HG03025 (cell line): ENCODE results near the gene ALKBH5.

Experiments
- ATAC-seq: cut with Tn5 transposase; IDR thresholded peaks from one replicate; pipeline ENCODE4 v1.9.1; 2021; ENCODE audit warnings: mild to moderate bottlenecking, moderate library complexity; ENCODE audit not compliant: unreplicated experiment, low FRiP score

The ALKBH5 gene

DNA sequence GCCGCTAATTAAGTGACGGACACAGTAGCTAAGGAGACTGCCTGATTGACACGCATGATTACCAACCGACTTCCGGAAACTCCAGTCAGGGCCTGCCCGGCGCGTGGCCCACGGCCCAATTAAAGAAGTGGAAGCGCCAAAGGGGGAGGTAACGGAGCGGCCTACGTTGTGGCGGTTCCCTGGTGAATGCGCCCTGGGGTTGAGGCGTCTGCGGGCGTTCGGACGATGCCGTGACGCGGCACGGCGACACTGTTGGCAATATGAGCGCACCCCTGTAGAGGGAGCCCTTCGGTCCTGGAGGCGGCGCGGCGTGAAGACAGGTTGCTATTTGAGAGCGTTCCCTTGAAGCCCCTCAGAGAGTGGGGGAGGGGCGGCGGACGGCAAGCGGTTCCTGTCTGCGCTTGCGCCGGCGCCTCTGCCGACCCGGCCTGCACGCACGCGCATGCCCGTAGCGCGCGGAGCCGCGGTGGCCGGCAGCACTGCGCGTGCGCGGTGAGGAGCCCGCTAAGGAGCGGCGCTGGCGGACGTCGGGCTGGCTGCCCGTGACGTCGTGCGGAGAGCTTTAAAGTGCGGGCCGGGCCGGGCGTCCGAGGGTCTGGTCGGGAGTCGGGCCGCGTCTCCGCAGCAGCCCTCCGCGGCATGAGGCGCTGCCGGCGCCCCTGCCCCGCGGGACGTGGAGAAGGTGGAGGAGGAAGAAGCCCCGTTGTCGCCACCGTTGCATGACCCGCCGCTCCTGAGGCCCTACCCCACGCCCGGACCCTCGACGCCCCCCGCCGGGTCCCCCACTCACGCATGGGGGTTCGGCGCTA is at the start of gene ALKBH5:
Gene ALKBH5 (plus strand): TSS at position 495 of the 809 bp plus-strand sequence. CDS start 416 bp downstream, outside the sequence.
- peak; percentile 72 for ATAC-seq

DNA sequence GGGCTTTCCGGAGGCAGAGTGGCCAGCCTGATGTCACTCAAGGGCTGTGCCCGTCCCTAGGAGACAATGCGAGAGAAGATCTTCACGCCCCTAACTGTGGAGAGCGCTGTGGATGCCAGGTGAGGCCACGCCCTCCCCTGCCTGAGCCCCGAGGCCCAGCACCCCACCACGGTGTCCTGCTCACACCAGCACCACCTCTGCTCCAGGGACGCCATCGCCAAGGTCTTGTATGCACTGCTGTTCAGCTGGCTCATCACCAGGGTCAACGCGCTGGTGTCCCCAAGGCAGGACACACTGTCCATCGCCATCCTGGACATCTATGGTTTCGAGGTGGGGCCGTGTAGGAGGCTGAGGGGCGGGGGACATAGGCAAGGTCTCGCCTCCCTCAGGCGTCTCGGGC is 47.3 kb upstream of the ALKBH5 start:
- no peak for ATAC-seq

GRCh38 chr17:18138065-18138749 is 45.4 kb upstream of the ALKBH5 start:
- no peak for ATAC-seq

DNA sequence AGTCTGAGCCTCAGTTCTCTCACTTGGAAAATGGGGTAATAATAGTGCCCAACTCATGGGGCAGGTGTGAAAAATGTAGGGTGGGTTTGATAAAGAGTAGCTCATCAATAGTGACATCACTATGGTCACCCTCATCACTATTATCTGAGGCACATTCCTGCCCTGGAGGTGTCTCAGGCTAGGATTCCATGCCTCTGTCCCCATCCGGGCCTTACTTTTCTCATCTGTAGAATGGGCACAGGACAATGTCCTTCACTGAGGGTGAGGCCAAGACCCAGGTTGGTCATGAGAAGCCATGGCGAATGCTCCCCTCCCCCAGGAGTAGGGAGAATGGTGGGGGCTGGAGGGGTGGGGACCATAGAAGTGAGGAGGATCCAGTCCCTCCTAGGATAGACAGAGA is 44.5 kb upstream of the ALKBH5 start:
- no peak for ATAC-seq

DNA sequence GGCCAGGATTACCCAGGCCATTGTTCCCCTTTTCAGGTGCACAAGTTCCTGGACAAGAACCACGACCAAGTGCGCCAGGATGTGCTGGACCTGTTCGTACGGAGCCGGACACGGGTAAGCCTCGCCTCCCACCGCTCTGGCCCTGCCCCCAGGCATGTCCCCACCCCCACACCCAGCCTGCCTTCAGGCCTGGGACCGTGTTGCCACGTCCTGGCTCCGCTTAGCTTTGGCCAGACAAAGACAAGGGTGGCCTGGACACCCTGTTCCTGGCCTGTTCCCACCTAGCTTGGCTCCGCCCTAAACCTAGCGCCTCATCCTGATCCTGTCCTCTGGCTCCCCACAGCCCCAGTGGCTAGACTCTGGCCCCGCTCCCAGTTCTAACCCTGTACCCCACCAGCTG is 44.1 kb upstream of the ALKBH5 start:
- ATAC-seq: no peak

DNA sequence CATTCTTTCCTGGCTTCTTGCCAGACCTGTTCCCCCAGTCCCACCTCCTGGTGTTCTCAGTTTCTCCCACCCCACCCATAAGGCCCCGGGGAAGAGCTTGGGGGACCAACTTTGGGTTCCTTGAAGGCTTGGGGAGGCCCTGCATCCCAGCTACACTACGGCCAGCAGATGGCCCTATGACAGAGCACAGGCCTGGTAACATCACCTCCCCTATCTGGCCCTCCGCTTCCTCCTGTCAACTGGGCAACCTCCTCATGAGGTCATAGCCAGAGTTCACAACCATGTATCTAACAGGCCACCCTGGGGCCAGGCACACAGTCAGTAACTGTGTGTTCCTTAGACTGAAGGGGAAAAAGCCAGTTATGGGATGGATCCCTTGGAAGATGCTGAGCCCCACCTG is 43.7 kb upstream of the ALKBH5 start:
- ATAC-seq: no peak

GRCh38 chr17:18140648-18141047 is 43.0 kb upstream of the ALKBH5 start:
- no peak for ATAC-seq

GRCh38 chr17:18141210-18141803 is 42.3 kb upstream of the ALKBH5 start:
- no peak for ATAC-seq

GRCh38 chr17:18142417-18142816 is 41.2 kb upstream of the ALKBH5 start:
- ATAC-seq: no peak

GRCh38 chr17:18143044-18143936 is 40.3 kb upstream of the ALKBH5 start:
- no peak for ATAC-seq

GRCh38 chr17:18144261-18144660 is 39.4 kb upstream of the ALKBH5 start:
- no peak for ATAC-seq

DNA sequence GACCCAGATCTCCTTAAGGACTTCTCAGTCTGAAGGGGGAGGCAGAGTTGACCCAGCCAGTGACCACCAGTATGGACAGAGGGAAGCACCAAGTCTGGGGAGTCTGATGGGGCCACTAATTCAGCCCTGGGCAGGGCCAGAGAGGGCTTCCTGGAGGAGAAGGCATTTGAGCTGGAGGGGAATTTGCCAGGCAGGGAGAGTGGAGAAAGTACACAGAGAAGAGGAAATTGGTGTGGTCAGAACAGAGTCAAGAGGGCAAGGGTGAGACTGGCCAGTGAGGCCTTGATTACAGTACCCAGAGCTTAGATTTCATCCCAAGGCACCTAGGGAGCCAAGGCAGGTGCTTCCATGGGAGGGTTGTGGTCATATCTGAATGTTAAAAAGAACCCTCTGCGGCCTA is 38.8 kb upstream of the ALKBH5 start:
- no peak for ATAC-seq

GRCh38 chr17:18145811-18146210 is 37.8 kb upstream of the ALKBH5 start:
- no peak for ATAC-seq

DNA sequence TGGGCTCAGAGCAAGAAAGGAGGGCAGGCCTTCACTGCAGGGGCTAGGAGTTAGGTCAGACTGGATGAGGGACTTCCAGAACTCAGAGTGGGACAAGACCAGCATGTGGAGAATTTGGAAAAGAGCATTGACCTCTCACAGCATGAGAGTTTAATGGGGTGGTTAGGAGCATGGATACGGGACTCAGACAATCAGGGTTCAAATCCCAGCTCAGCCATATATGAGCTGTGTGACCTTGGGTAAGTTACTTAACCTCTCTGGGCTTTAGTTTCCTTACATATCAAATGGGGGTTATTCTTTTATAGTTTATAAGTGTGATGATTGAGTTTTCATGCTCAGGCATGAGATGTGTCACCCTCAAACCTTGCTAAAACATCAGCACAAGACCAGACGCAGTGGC is 37.4 kb upstream of the ALKBH5 start:
- ATAC-seq: no peak

- ATAC-seq: no peak
These were observed 36.6 kb upstream of the ALKBH5 start for GRCh38 chr17:18146980-18147379.

GRCh38 chr17:18148586-18148985 is 35.0 kb upstream of the ALKBH5 start:
- ATAC-seq: no peak

GRCh38 chr17:18151290-18151689 is 32.3 kb upstream of the ALKBH5 start:
- no peak for ATAC-seq

DNA sequence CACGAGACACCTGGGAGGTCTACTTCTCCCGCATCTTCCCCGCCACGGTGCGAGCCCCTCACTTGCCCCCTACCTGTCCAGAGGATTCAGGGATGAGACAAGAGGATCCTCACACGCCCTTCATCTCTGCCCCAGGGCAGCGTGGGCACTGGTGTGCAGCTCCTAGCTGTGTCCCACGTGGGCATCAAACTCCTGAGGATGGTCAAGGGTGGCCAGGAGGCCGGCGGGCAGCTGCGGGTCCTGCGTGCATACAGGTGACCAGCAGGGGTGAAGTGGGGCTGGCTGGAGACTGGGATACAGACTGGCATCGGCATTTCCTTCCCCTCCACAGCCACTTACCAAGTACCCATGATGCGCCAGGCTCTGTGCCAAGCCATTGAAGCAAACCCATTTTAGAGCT is 28.4 kb upstream of the ALKBH5 start:
- ATAC-seq: no peak

DNA sequence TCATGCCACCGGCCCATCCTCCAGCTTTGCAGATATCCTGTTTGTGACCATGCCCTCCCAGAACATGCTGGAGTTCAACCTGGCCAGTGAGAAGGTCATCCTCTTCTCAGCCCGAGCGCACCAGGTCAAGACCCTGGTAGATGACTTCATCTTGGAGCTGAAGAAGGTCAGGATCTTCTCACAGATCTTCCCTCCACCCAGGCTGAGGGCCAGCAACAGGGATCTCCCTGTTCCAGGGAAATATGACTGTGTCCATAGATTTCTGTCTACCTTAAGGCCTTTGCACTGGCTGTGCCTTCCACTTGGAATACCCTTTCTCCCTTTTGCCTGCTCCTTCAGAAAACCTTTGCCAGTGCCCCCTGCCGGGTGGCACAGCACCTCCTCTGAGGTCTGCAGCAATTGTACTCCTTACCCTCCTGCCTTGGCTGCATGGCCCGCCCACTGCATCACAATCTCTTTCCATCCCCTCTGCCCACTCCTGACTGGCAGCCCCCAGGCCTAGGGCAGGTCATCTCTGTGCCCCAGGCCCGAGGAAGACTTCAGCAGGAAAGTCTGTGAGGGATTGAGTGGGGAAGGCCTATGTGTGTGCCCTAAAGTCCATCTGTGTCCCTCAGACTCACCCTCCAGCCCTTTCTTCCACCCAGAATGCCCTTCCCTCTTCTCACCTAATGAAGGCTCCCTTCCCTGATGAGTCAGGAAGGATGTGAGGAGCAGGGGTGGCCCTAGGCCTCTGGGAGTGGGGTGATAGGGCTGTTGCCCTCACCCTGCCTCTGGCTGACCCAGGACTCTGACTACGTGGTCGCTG is 27.3 kb upstream of the ALKBH5 start:
- ATAC-seq: no peak

GRCh38 chr17:18156976-18157280 is 26.7 kb upstream of the ALKBH5 start:
- ATAC-seq: no peak
